HCT116 (cell line): Measurements from ENCODE around the gene HCST. TPM values are rescaled to one million over a fixed set of nuclear protein-coding genes. Genes with fewer than 3 reads are reported as not detected.

Experiments used
- ATAC-seq: fragments of 200-7000 bp; cut with Tn5 transposase; 2 replicates; pipeline ENCODE4 v1.9.1; 2020; ENCODE audit warnings: mild to moderate bottlenecking, moderate library complexity
- BruUV-seq: library from RNA; stranded (reverse); fragments of 400-500 nt; replicated peaks from 2 replicates; lab custom pipeline; 2021; lab: Mats Ljungman, UMichigan
- CTCF ChIA-PET: fragments of 300-600 bp; sonication (Branson Sonifier 250); formaldehyde crosslinking; loops from one replicate; lab custom pipeline; 2021; ENCODE audit warnings: antibody characterized with exemption; lab: Charles Lee
- POLR2A ChIA-PET: fragments of 300-600, 350-600 bp; sonication (Branson Sonifier 250); formaldehyde crosslinking; loops from one replicate; lab custom pipeline; 2021; ENCODE audit warnings: antibody characterized with exemption; lab: Charles Lee
- RAD21 ChIA-PET, 2 experiments: fragments of 300-600 bp; sonication (Branson Sonifier 250); formaldehyde crosslinking; loops; one replicate each; lab custom pipeline; 2023; ENCODE audit warnings: low total read pairs in 2 of 2; ENCODE audit not compliant: uncharacterized antibody in 2 of 2, unreplicated experiment in 2 of 2, low non-redundant PET in 1 of 2; lab: Charles Lee
- DNase-seq: peaks from one replicate; pipeline ENCODE4 v3.0.0-alpha.2; 2010; ENCODE audit warnings: low read depth, low spot score
- H2AFZ ChIP-seq: fragments of 200-600 bp; shearing (Covaris generic), sonication (generic); 2 replicates; pipeline ENCODE4 v1.6.1; 2017; ENCODE audit warnings: low read depth, mixed run types, mixed read lengths, antibody characterized with exemption, low read length; ENCODE audit not compliant: poor library complexity, severe bottlenecking
- H3K27ac ChIP-seq: 2 replicates; pipeline ENCODE4 v1.5.1; 2012; ENCODE audit warnings: low read depth, low read length
- H3K27me3 ChIP-seq: fragments of 200-600 bp; sonication (generic); 2 replicates; pipeline ENCODE4 v1.6.1; 2016; ENCODE audit warnings: mixed run types, low read length, mixed read lengths; ENCODE audit not compliant: insufficient read depth
- H3K36me3 ChIP-seq, 2 experiments: fragments of 200-500 bp in 1 of 2; fragments of 200-600 bp in 1 of 2; sonication (Bioruptor generic) in 1 of 2; sonication (generic) in 1 of 2; 2 replicates each; pipeline versions ENCODE4 v1.5.1 to v1.6.1; 2014 to 2016; ENCODE audit warnings: low read length in 2 of 2, inconsistent platforms in 1 of 2, mixed read lengths in 1 of 2, mixed run types in 1 of 2; ENCODE audit not compliant: insufficient read depth in 2 of 2, control insufficient read depth in 1 of 2
- H3K4me1 ChIP-seq, 2 experiments: fragments of 200-600 bp in 1 of 2; sonication (generic) in 1 of 2; 2 replicates each; pipeline versions ENCODE4 v1.5.1 to v1.6.1; 2012 to 2017; ENCODE audit warnings: low read length in 2 of 2, inconsistent platforms in 1 of 2, mild to moderate bottlenecking in 1 of 2, mixed read lengths in 1 of 2, mixed run types in 1 of 2, moderate library complexity in 1 of 2; ENCODE audit not compliant: insufficient read depth in 2 of 2, control insufficient read depth in 1 of 2
- H3K4me2 ChIP-seq: fragments of 200-600 bp; sonication (generic); 2 replicates; pipeline ENCODE4 v1.6.1; 2017; ENCODE audit warnings: mixed run types, low read length, mixed read lengths
- H3K4me3 ChIP-seq, 2 experiments: fragments of 200-600 bp in 1 of 2; sonication (generic) in 1 of 2; replicated peaks in 1 of 2; 2 replicates each; pipeline ENCODE4 v1.5.1; 2011 to 2016; ENCODE audit warnings: low read length in 2 of 2, control low read depth in 1 of 2, low read depth in 1 of 2, mild to moderate bottlenecking in 1 of 2, mixed read lengths in 1 of 2, mixed run types in 1 of 2
- H3K79me2 ChIP-seq: fragments of 200-600 bp; sonication (generic); 2 replicates; pipeline ENCODE4 v1.6.1; 2017; ENCODE audit warnings: mild to moderate bottlenecking, mixed run types, low read length, moderate library complexity, mixed read lengths; ENCODE audit not compliant: insufficient read depth
- H3K9ac ChIP-seq: fragments of 200-600 bp; sonication (generic); 2 replicates; pipeline ENCODE4 v1.6.1; 2016; ENCODE audit warnings: low read length, mixed read lengths
- H3K9me2 ChIP-seq: fragments of 200-600 bp; sonication (generic), shearing (Covaris generic); 2 replicates; pipeline ENCODE4 v1.6.1; 2017; ENCODE audit warnings: mixed run types, mild to moderate bottlenecking, moderate library complexity; ENCODE audit not compliant: insufficient read depth
- H3K9me3 ChIP-seq, 2 experiments: fragments of 200-500 bp in 1 of 2; fragments of 200-600 bp in 1 of 2; sonication (Bioruptor generic) in 1 of 2; sonication (generic) in 1 of 2; 2 replicates each; pipeline ENCODE4 v1.6.1; 2014 to 2017; ENCODE audit warnings: low read length in 2 of 2, mixed read lengths in 2 of 2, inconsistent platforms in 1 of 2, low read depth in 1 of 2, mild to moderate bottlenecking in 1 of 2, mixed run types in 1 of 2, moderate library complexity in 1 of 2; ENCODE audit not compliant: control insufficient read depth in 1 of 2, insufficient read depth in 1 of 2
- H4K20me1 ChIP-seq: fragments of 200-600 bp; sonication (generic), shearing (Covaris generic); 2 replicates; pipeline ENCODE4 v1.6.1; 2017; ENCODE audit warnings: mixed run types, mild to moderate bottlenecking, moderate library complexity; ENCODE audit not compliant: insufficient read depth
- ATF3 ChIP-seq: IDR thresholded peaks from 2 replicates; pipeline ENCODE4 v1.6.1; 2012
- EZH2phosphoT487 ChIP-seq: fragments of 200-600 bp; IDR thresholded peaks from 2 replicates; pipeline ENCODE4 v1.6.1; 2018; ENCODE audit warnings: antibody characterized with exemption, borderline replicate concordance
- MAX ChIP-seq: IDR thresholded peaks from 2 replicates; pipeline ENCODE4 v1.6.1; 2012
- RAD21 ChIP-seq: IDR thresholded peaks from 2 replicates; pipeline ENCODE4 v1.6.1; 2012; ENCODE audit warnings: low read depth, mild to moderate bottlenecking
- SIN3A ChIP-seq: IDR thresholded peaks from 2 replicates; pipeline ENCODE4 v1.6.1; 2012; ENCODE audit warnings: low read depth
- ZBTB33 ChIP-seq: IDR thresholded peaks from 2 replicates; pipeline ENCODE4 v1.6.1; 2011; ENCODE audit warnings: mild to moderate bottlenecking, low read length, moderate library complexity; ENCODE audit not compliant: insufficient replicate concordance; ENCODE audit errors: extremely low read depth
- intact Hi-C: fragments of 100-400 bp; cut with micrococcal nuclease; formaldehyde crosslinking; loops from 2 replicates; pipeline ENCODE4 v1.10.0; 2022
- total RNA-seq: library from RNA; stranded (reverse); gene quantifications from one replicate; pipeline ENCODE4 v1.2.1, GENCODE V29; 2021; ENCODE audit not compliant: unreplicated experiment

HCST gene
- total RNA-seq, 1 experiment from 2014 or later, result 1.2 TPM

GRCh38 chr19:35931161-35931873, 29.0 kb downstream of the HCST start (continued):
- TF ChIP-seq ZBTB33 (peak; percentile 93), SIN3A (no peak)

GRCh38 chr19:35931874-35932202, 29.5 kb downstream of the HCST start:
- H3K4me2 ChIP-seq, result peak overlapping the region; percentile 54
- ChIA-PET RAD21 (interaction anchor here in 1 of 2 experiments (1.8 kb wide), 1 partner anchor 49 kb away, joined by 16 read pairs; no protein-coding TSS in a partner anchor), CTCF (interaction anchor here (1.1 to 1.7 kb wide), 3 partner anchors 43 to 52 kb away, joined by 3 to 29 read pairs (median 11); no protein-coding TSS in a partner anchor), POLR2A (interaction anchor here (0.6 to 1.0 kb wide), 3 partner anchors 10 to 52 kb away, joined by 3 to 6 read pairs (median 4); no protein-coding TSS in a partner anchor)
- no peaks in the 10 kb centered on the region for H3K27me3 ChIP-seq
- H3K4me1 ChIP-seq, result peaks cover 11 to 25% of the 10 kb centered on the region in 2 experiments; a peak in 3 of 4 replicates
- no peak for DNase-seq
- peak; percentile 7 for ATAC-seq
- H3K9me2 ChIP-seq, result no peaks in the 10 kb centered on the region
- no peaks in the 10 kb centered on the region for H3K36me3 ChIP-seq
- peak overlapping the region; percentile 87 for H2AFZ ChIP-seq
- no peak for TF ChIP-seq RAD21
- TF ChIP-seq ATF3, result no peak
- TF ChIP-seq EZH2phosphoT487, result no peak
- TF ChIP-seq MAX, result no peak
- no peak for TF ChIP-seq ZBTB33
- H3K9ac ChIP-seq, result 0 out of 2 replicates have a peak overlapping the region, but pooled peaks have one; percentile 3
- peak overlapping the region; percentile 13 to 15; a peak in 3 of 4 replicates for H3K4me3 ChIP-seq
- intact Hi-C loops, result loop anchor here (1.0 to 10.0 kb wide), 5 partner anchors 50 to 387 kb away; partner anchors contain the start of gene TMEM147
- H3K9me3 ChIP-seq, result no peaks in the 10 kb centered on the region
- H4K20me1 ChIP-seq, result no peaks in the 10 kb centered on the region
- no peak overlapping the region for H3K27ac ChIP-seq
- peaks cover 3% of the 10 kb centered on the region for H3K79me2 ChIP-seq
- no TSS peak for BruUV-seq
